Measurements from ENCODE around the gene GGN. TPM values are rescaled to one million over a fixed set of nuclear protein-coding genes. Genes with fewer than 3 reads are reported as not detected.
A peak's percentile ranks its signal among the peaks of the same experiment; 100 is the strongest.

The GGN gene
- total RNA-seq, 2 experiments from 2014 or later = 0.17 to 0.19 TPM

DNA sequence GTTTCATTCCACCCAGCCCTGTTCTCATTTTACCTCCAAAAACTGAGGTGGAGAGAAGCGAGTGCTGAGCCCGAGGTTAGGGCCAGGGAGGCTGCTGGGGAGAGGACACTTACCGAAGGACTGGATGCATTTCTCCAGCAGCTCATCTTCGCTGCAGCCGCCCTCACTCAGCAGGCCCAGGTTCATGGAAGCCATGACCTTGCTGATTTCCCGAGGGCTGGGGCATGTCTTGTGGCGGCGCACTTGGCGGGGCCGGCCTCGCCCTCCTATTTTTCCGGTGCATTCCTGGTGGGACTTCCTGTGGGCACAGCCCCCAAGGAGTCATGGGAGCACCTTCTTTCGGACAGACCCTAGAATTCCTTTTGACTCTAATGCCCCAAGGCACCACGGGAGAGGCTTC, 34.0 kb upstream of the GGN start:
- H3K36me3 Mint-ChIP-seq (ENCODE audit: low read depth) = no peaks in the 10 kb centered on the region
- TF ChIP-seq, protein P1, sequence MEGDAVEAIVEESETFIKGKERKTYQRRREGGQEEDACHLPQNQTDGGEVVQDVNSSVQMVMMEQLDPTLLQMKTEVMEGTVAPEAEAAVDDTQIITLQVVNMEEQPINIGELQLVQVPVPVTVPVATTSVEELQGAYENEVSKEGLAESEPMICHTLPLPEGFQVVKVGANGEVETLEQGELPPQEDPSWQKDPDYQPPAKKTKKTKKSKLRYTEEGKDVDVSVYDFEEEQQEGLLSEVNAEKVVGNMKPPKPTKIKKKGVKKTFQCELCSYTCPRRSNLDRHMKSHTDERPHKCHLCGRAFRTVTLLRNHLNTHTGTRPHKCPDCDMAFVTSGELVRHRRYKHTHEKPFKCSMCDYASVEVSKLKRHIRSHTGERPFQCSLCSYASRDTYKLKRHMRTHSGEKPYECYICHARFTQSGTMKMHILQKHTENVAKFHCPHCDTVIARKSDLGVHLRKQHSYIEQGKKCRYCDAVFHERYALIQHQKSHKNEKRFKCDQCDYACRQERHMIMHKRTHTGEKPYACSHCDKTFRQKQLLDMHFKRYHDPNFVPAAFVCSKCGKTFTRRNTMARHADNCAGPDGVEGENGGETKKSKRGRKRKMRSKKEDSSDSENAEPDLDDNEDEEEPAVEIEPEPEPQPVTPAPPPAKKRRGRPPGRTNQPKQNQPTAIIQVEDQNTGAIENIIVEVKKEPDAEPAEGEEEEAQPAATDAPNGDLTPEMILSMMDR (IDR thresholded peaks at IDR 0.05) = no peak
- CTCF ChIA-PET = no interaction called here
- H3K27ac Mint-ChIP-seq = no peak overlapping the region
- peaks cover 29% of the 10 kb centered on the region for H3K4me1 Mint-ChIP-seq (ENCODE audit: low read depth)
- no peaks in the 10 kb centered on the region for H3K27me3 Mint-ChIP-seq
- Histone ChIP-seq H3K36me3 (ENCODE audit: insufficient read depth, low read length) (no peaks in the 10 kb centered on the region), H3K4me3 (ENCODE audit: low read length) (no peak overlapping the region), H3K27ac (ENCODE audit: low read depth in 1 of 2, low read length in 2 of 2) (no peak overlapping the region), H3K27me3 (ENCODE audit: control insufficient read depth in 1 of 2, insufficient read depth in 2 of 2, low read length in 2 of 2) (no peaks in the 10 kb centered on the region), H3K4me1 (ENCODE audit: insufficient read depth, low read length) (peaks cover 33% of the 10 kb centered on the region), H3K9me3 (ENCODE audit: control insufficient read depth in 1 of 2, insufficient read depth in 1 of 2, low read length in 2 of 2) (no peaks in the 10 kb centered on the region)
- intact Hi-C loops (cut with DNase I, micrococcal nuclease) = no loop called here
- no peaks in the 10 kb centered on the region for H3K9me3 Mint-ChIP-seq
- ATAC-seq (ENCODE audit: poor library complexity) (no peak), DNase-seq (no peak)
- H3K4me3 Mint-ChIP-seq = no peak overlapping the region
- POLR2A ChIA-PET = no interaction called here

DNA sequence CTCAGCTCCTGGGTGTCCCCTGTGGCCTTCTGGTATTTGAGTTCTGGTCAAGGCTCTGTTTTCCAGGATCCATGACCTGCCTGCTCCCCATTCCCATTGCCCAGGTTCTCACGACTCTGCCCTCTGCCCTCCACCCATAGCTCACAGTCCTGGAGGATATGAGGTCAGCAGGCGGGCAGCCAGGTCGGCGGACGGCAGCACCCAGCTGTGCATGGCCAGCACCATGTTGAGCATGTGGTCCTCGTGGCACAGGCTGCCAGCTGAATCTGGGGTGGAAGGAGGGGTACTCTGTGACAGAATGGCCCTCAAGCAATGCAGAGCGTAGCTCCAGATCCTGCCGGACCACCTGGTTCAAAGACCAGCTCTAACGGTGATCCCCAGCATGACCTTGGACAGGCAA, 33.1 kb upstream of the GGN start:
- no peaks in the 10 kb centered on the region for H3K9me3 Mint-ChIP-seq
- H3K4me1 Mint-ChIP-seq (ENCODE audit: low read depth) = peaks cover 26% of the 10 kb centered on the region
- ChIA-PET POLR2A (no interaction called here), CTCF (interaction anchor here (1.0 kb wide), 1 partner anchor 18 kb away, joined by 3 read pairs; the partner anchor contains the start of gene FAM98C)
- no peaks in the 10 kb centered on the region for H3K27me3 Mint-ChIP-seq
- H3K27ac ChIP-seq (ENCODE audit: low read depth in 1 of 2, low read length in 2 of 2) = no peak overlapping the region
- no peak overlapping the region for H3K4me3 Mint-ChIP-seq
- intact Hi-C loops (cut with DNase I, micrococcal nuclease) = no loop called here
- H3K4me3 ChIP-seq (ENCODE audit: low read length) = no peak overlapping the region
- ATAC-seq (ENCODE audit: poor library complexity) (no peak), DNase-seq (no peak)
- TF ChIP-seq, protein P1 (IDR thresholded peaks at IDR 0.05) = no peak
- H3K9me3 ChIP-seq (ENCODE audit: control insufficient read depth in 1 of 2, insufficient read depth in 1 of 2, low read length in 2 of 2) = no peaks in the 10 kb centered on the region
- no peak overlapping the region for H3K27ac Mint-ChIP-seq
- H3K27me3 ChIP-seq (ENCODE audit: control insufficient read depth in 1 of 2, insufficient read depth in 2 of 2, low read length in 2 of 2) = no peaks in the 10 kb centered on the region
- no peaks in the 10 kb centered on the region for H3K36me3 ChIP-seq (ENCODE audit: insufficient read depth, low read length)
- no peaks in the 10 kb centered on the region for H3K36me3 Mint-ChIP-seq (ENCODE audit: low read depth)
- peaks cover 25% of the 10 kb centered on the region for H3K4me1 ChIP-seq (ENCODE audit: insufficient read depth, low read length)

DNA sequence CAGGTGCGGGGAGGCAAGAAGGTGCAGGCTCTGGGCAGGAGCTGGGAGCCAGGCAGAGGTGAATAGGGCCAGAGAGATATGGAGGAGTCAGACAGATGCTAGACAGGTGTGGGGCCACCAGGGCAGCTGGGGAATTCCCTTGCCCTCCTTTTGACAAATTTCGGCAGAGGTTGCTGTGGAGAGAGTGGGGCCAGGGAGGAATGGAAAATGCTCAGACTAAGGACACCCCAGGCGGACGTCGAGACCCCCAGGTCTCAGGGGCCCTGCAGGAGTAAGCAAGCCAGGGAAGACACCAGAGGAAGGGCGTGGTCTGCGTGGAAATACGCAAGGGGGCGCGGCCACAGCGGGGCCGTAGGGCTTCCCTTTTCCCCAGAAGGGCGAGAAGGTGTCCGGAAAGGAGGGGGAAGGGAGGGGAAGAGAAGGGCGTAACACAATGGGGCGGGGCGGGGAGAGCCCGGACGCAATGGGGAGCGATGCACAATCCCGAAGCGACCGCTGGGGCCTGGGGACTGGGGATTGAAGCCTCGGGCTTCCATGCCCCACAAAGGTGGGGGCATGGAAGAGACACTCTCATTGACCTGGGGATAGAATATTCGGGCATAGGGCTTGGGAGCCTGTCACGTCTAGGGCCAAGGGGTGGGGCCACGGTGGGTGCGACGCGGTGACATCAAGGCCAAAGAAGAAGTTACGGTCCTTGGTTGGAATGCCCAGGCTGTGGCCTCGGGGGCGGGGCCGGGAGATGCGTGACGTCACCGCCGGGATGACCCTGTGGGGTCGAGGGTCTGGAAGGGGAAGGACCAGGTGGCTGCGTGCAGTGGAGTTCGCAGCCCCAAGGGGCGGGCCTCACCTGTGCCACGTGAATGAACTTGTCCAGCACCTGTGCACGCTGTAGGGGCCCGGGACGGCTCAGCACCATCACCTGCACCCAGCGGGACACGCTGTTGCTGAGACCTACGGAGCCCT, 30.0 kb upstream of the GGN start:
- no peaks in the 10 kb centered on the region for H3K27me3 Mint-ChIP-seq
- peak overlapping the region; percentile 52 for H3K27ac Mint-ChIP-seq
- Histone ChIP-seq H3K4me1 (ENCODE audit: insufficient read depth, low read length) (peaks cover 18% of the 10 kb centered on the region), H3K36me3 (ENCODE audit: insufficient read depth, low read length) (peaks cover 1% of the 10 kb centered on the region), H3K9me3 (ENCODE audit: control insufficient read depth in 1 of 2, insufficient read depth in 1 of 2, low read length in 2 of 2) (no peaks in the 10 kb centered on the region), H3K4me3 (ENCODE audit: low read length) (peak overlapping the region; percentile 63), H3K27me3 (ENCODE audit: control insufficient read depth in 1 of 2, insufficient read depth in 2 of 2, low read length in 2 of 2) (no peaks in the 10 kb centered on the region), H3K27ac (ENCODE audit: low read depth in 1 of 2, low read length in 2 of 2) (peak overlapping the region in 1 of 2 donors; percentile 34)
- POLR2A ChIA-PET = interaction anchor here (1.9 kb wide), 1 partner anchor 15 kb away, joined by 4 read pairs; the partner anchor contains the start of gene FAM98C
- TF ChIP-seq, protein P1 (IDR thresholded peaks at IDR 0.05) = no peak
- CTCF ChIA-PET = interaction anchor here (1.6 kb wide), 1 partner anchor 15 kb away, joined by 5 read pairs; the partner anchor contains the start of gene FAM98C
- H3K36me3 Mint-ChIP-seq (ENCODE audit: low read depth) = no peaks in the 10 kb centered on the region
- DNase-seq = peak in 13 of 14 experiments; percentile 12 to 82 (median 45)
- H3K9me3 Mint-ChIP-seq = no peaks in the 10 kb centered on the region
- H3K4me3 Mint-ChIP-seq = peak overlapping the region; percentile 83
- peak; percentile 71 for ATAC-seq (ENCODE audit: poor library complexity)
- peaks cover 26% of the 10 kb centered on the region for H3K4me1 Mint-ChIP-seq (ENCODE audit: low read depth)
- intact Hi-C loops (cut with DNase I, micrococcal nuclease) = no loop called here
